Fibroblast of lung (primary cell): Measurements from ENCODE around the gene PDE6G.

ENCODE experiments used
- CTCF ChIP-seq, 2 donors: IDR thresholded peaks in 1 of 2; conservative IDR thresholded peaks in 1 of 2; 1 replicate in 1 of 2; 2 replicates in 1 of 2; pipeline ENCODE4 v1.5.1; 2011 to 2012; ENCODE audit warnings: low read length in 2 of 2, control low read depth in 1 of 2, inconsistent platforms in 1 of 2, low read depth in 1 of 2, mild to moderate bottlenecking in 1 of 2
- EZH2 ChIP-seq: IDR thresholded peaks from 2 replicates; pipeline ENCODE4 v1.5.1; 2012; ENCODE audit warnings: low read length, control low read depth, mild to moderate bottlenecking; ENCODE audit errors: missing control alignments

- TF ChIP-seq EZH2: no peak
- no peak for TF ChIP-seq CTCF (conservative IDR thresholded peaks at IDR 0.05 in 1 of 2, IDR thresholded peaks at IDR 0.05 in 1 of 2; ENCODE audit: low read depth in 1 of 2, low read length in 2 of 2)
Measured at GRCh38 chr17:81666092-81666341, 9.7 kb upstream of the PDE6G start.
